Body of pancreas (tissue), 4 donors: Measurements from ENCODE around the gene C11orf52.

Source experiments
- POLR2A ChIP-seq, 3 donors: fragments of 450-650 bp; IDR thresholded peaks; one replicate each; pipeline ENCODE4 v1.6.1; 2016; ENCODE audit warnings: antibody characterized with exemption in 3 of 3, mild to moderate bottlenecking in 2 of 3
- TF ChIP-seq, protein P1 (sequence below), 7 experiments: fragments of 450-650 bp in 4 of 7; fragments of 200-600 bp in 3 of 7; sonication (generic) in 3 of 7; IDR thresholded peaks; one replicate each; pipeline ENCODE4 v1.5.1; 2016 to 2019; ENCODE audit warnings: antibody characterized with exemption in 7 of 7

DNA sequence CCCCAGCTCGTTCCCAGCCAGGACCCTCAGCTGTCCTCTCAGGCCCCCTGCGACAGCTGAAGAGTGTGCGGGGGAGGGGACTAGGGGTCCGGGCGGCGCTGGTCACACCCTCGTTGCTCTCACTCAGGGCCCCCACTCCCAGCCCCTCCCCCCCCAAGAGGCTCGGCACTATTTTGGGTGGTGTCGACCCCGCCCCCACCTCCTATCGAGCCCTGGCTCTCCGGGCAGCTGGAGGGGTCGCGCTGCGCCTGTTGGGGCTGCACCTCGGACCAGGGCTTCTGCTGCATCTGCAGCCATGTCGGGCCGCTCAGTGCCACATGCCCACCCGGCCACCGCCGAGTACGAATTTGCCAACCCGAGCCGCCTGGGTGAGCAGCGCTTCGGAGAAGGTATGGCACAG, 6.2 kb upstream of the C11orf52 start, which contains the start of gene HSPB2:
- TF ChIP-seq, protein P1, sequence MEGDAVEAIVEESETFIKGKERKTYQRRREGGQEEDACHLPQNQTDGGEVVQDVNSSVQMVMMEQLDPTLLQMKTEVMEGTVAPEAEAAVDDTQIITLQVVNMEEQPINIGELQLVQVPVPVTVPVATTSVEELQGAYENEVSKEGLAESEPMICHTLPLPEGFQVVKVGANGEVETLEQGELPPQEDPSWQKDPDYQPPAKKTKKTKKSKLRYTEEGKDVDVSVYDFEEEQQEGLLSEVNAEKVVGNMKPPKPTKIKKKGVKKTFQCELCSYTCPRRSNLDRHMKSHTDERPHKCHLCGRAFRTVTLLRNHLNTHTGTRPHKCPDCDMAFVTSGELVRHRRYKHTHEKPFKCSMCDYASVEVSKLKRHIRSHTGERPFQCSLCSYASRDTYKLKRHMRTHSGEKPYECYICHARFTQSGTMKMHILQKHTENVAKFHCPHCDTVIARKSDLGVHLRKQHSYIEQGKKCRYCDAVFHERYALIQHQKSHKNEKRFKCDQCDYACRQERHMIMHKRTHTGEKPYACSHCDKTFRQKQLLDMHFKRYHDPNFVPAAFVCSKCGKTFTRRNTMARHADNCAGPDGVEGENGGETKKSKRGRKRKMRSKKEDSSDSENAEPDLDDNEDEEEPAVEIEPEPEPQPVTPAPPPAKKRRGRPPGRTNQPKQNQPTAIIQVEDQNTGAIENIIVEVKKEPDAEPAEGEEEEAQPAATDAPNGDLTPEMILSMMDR (IDR thresholded peaks at IDR 0.05), result no peak
- no peak for TF ChIP-seq POLR2A (IDR thresholded peaks at IDR 0.05)
